ENCODE data around the gene VIT.

The VIT gene

DNA sequence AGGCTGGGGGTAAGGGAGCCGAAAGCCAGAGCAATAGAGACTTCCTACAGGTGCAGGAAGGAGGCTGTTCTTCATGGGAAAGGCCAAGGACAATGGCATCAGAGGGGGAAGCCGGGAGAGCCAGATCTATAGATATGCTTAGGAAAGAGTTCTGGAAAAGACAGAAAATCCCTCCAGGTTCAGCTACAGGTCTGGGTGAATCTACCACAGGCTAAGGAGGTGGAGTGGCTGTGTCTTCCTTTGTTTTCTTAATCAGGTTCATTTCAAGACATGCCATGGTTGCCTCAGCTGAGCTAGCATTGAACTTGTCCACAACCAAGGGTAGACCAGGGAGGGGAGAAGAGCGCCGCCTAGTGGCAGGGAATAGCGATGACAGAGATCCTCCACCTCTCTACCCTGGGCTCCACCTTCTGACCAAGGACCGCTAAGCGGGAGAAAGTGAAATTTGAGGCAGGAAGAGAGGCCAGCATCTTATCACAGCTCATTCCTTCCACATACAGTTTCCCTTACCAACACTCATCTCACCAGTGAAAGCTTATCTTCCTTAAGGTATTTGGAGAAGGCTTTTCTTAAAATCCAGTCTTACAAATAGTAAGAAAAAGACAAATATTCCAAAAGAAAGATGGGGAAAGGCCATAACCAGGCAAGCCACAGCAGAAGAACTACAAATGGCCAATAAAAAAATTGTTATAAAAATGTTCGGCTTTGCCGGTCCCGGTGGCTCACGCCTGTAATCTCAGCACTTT lies 74.2 kb downstream of the VIT start:
- peak; percentile 14 to 20 for DNase-seq

GRCh38 chr2:36771671-36772070 lies 75.2 kb downstream of the VIT start:
- DNase-seq, result no peak

GRCh38 chr2:36773947-36774346 lies 77.4 kb downstream of the VIT start:
- no peak for DNase-seq

GRCh38 chr2:36775261-36775660 lies 78.8 kb downstream of the VIT start:
- no peak for DNase-seq

- DNase-seq, result no peak
Measured at GRCh38 chr2:36775806-36776205, 79.3 kb downstream of the VIT start.

- no peak for DNase-seq
Measured at GRCh38 chr2:36777272-36777671, 80.8 kb downstream of the VIT start.

DNA sequence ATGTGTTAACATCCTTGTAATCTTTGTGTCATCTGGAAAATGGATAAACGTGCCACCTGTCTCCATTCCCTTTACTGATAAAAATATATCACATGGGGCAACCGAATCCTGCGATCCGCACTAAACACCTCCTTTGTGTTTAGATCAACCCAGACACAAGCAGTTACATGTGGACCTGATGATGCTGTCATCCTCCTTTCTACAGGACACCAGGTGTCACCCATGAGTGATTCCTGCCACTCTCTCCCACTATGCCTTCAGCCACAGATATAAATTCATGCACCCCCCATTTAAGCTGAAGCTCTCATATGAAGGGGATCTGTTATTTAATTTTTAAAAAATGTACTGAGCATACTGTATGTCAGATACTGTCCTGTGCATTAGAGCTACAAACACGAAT lies 81.3 kb downstream of the VIT start:
- no peak for DNase-seq

- DNase-seq, result no peak
Measured at GRCh38 chr2:36779462-36779861, 83.0 kb downstream of the VIT start.

DNA sequence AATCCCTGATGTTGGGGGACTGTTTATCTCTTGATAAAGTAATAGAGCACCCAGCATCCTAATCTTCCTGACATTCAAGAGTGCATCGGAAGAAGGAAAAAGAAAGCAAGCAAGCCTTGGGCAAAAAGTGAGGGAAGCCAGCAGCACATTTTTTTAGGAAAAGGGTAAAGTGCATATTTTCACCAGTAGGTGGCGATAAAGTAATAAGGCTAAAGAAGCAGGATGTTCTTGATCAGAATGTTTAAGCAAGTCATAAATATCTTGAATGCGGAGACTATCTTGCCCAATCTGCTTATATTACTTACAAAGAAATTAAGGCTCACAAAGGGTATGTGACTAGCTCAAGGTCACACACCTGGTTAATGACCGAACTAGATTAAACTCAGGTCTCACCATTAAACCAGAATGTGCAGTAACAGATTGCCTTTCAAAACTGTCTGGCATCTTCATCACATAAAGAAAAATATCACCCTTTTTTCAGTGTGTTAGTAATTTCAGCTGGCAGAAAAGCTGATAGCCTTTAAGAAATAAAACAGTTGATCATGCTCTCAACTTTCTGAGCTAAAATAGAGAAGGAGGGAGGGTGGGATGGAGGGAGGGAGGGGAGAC lies 83.8 kb downstream of the VIT start:
- DNase-seq, result no peak

DNA sequence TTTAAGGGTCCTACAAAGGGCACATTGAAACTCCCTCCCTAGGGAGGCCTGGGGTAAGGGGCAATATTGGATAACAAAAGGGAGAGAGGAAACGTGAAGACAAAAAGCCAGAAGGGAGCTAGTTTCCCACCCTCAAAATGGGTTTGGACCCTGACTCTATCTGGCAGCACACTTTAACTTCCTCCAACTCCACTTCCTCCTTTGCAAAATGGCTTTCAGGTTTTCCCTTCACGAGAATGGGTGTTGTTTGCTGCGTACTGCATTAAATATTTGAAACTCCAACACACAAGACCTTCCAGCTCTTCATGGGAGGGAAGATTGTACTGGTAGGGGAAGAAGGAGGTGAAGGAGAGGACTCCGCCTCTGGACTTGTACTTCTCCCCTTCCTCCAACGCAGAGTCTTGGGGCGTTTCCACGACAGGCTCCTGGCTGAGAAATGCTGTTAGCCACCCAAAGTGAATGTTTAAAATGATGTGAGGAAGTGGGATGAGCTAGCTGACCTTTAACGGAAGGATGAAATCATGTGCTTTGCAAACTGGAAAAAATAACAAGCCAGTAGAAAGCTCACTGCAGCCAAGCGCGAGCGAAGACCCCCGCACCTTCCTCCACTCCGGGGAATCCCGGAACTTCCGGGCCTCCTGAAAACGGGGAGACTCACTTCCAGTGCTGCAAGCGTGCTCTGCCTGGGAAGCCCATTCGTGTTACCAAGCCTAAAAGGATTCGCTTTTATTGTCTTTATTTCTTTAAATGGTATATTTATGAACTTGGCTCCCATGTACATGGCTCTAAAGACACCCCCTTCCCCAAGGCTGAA lies 85.6 kb downstream of the VIT start:
- no peak for DNase-seq

- DNase-seq, result no peak
Measured at GRCh38 chr2:36783246-36783645, 86.7 kb downstream of the VIT start.

DNA sequence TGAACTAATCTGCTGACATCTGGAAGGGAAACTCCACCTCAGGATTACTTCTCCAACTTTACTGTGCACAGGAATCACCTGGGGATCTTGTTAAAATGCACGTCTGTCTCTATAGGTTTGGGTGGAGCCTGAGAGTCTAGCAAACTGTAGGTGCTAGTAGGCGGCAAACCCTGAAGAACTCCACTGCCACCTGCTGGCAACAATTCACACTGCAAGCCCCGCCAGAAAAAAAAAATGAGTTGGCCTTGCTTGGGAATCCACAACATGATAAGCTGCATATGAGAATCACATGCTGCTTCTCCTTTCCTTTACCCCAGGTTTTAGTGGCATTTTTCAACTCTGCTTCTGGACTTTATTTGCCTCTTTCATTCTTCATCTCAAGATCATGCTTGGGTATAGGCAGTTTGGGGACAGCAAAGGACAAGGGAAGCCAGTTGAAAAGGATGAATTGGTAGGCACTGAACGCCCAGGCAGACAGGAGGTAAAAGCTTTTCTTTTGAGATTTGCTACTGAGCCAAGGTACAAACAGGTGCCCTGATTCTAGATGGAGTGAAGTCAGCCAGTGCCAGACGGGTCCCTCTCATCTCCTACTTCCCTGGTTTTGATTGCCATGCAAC lies 88.8 kb downstream of the VIT start:
- peak; percentile 43 to 62 for DNase-seq

DNA sequence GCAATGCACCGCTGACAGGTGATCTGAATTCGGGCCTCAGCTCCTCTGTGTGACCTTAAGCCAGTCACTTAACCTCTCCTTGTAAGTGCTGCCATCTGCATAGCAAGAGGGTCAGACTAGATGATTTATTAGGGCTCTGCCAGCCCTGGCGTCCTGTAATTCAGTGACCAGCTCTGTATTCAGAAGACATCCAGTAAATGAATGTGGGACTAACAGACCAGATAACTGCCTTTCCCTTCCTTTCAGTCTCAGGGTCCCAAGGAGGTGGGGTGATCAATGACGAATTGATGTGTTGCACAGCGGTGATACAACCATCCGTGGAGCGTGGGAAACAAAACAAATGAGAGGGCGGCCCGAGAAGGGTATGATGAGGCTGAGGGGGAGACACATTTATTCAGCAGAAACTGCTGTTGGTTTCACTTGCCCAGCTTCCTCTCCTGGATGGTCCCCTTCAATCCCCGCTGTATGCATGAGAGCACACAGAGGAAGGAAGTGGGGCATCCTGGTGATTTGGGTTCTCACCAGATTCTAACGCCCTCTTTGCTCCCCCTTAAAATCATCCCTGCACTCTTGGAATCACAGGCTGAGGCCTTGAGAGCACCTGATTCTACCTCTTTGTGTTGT lies 92.8 kb downstream of the VIT start:
- no peak for DNase-seq

- DNase-seq, result no peak
Measured at GRCh38 chr2:36792951-36793350, 96.4 kb downstream of the VIT start.

- DNase-seq, result no peak
Measured at GRCh38 chr2:36797324-36798070, 101.0 kb downstream of the VIT start.

- no peak for DNase-seq
Measured at GRCh38 chr2:36798724-36799123, 102.2 kb downstream of the VIT start.

- peak; percentile 19 to 29 for DNase-seq
Measured at GRCh38 chr2:36800381-36800780, 103.9 kb downstream of the VIT start.

DNA sequence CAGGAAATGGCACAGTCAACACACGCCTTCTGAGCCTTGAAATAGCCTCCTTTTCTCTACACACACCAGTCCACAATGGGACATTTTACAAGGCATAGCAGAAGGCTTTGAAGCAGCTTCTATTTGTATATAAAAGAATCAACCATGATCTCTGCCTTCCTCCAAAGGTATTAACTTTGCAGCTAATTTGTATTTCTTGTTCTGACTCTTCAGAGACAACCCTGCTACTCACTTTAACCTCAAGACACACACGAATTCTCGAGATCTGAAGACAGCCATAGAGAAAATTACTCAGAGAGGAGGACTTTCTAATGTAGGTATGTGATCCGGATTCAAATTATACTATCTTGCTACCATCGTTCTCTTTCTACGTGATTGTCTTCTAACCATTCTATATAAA lies 104.6 kb downstream of the VIT start:
- DNase-seq, result no peak

DNA sequence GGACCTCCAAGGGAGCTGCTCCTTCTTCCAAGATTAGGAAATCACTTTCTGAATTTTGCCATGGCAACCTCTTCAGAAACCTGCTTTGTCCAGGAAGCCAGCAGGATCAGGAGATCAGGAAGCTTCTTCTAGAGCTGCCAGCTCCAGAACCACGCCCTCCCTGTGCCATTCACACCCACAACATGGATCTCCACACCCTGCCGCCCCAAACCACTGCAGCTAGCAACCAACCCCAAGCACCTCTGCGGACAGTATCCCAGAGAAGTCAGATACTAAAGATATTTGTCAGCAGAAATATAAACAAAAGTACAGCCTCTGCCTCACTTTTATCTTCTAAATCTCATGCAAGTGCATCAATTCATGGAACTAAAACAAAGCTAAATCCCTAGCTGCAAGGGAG lies 106.4 kb downstream of the VIT start:
- no peak for DNase-seq

GRCh38 chr2:36805635-36806224 lies 109.2 kb downstream of the VIT start:
- no peak for DNase-seq

GRCh38 chr2:36807223-36807886 lies 110.8 kb downstream of the VIT start:
- no peak for DNase-seq
